ENCODE results near the gene LMO1.

Gene LMO1

DNA sequence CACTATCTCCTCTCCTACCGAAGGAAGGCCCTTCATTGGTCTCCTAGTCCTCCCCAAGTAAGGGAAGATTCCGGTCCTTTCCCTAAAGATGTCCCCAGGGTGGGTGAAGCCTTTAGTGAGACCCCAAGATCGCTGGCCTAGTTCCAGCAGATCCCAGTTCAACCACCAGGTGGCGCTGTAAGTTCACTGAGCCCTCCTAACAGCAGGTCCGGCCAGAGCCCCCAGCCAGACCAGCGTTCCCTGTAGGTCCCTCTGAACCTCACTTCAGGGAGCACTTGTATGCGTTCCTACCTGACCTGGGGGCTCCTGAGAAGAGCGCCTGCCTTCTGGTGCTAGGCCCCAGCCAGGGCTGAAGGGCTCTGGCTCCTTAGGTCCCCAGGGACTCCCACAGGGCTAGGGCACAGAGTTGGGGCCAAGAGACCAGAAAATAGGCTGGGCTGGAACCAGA lies 38.1 kb downstream of the LMO1 start:
- DNase-seq (ENCODE audit: low spot score) = peak; percentile 93

GRCh38 chr11:8224711-8225110 lies 39.0 kb downstream of the LMO1 start:
- DNase-seq (ENCODE audit: low spot score) = no peak

GRCh38 chr11:8224161-8224591 lies 39.5 kb downstream of the LMO1 start:
- DNase-seq (ENCODE audit: low spot score) = no peak

DNA sequence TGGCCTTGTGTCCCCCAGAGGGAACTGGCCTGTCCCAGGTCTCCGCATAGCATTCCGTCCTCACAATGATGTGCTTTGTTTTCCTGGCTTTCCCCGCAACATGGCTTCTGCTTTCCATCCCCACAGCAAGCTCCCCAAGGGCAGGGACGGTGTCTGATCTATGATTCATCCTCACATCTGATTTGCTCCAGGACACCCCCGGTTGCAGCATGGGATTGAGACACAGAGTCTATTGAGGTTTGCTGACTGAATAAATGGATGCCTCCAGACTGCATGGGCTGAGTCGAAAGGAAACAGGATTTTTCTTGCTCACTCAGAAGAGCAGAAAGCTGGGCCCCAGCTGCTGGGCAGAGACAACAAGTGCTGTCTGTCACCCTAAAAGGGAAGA lies 40.2 kb downstream of the LMO1 start:
- no peak for DNase-seq (ENCODE audit: low spot score)

DNA sequence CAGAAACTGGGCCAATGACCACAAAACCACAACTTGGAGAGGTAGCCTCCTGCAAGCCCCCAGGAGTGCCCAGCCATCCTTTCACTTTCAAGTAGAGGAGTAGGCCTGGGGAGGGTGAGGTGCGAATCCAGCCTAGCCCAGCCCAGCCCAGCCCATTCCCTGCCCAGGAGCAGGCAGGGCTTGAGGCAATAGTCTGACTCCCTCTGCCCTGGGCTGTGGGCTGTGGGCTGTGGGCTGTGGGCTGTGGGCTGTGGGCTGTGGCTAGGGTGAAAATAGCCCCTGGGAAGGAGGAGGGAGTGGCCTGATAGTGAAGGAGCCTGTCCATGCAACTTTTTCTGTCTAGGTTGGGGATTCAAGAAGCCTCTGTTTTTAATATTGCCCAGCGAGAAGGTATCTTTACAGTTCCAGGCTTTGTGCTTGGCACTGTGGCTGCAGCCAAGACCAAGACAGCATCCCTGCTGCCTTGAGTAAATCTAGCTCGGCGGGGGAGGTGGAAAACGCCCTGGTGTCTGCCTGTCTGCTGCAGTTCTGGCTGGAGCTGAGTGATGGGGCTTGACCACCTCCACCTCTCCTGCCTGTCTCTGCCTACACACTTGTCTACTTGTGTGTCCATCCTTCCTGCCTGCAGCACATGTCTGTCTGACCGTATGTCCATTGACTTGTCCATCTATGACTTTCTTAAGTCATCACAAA lies 40.7 kb downstream of the LMO1 start:
- no peak for DNase-seq (ENCODE audit: low spot score)

DNA sequence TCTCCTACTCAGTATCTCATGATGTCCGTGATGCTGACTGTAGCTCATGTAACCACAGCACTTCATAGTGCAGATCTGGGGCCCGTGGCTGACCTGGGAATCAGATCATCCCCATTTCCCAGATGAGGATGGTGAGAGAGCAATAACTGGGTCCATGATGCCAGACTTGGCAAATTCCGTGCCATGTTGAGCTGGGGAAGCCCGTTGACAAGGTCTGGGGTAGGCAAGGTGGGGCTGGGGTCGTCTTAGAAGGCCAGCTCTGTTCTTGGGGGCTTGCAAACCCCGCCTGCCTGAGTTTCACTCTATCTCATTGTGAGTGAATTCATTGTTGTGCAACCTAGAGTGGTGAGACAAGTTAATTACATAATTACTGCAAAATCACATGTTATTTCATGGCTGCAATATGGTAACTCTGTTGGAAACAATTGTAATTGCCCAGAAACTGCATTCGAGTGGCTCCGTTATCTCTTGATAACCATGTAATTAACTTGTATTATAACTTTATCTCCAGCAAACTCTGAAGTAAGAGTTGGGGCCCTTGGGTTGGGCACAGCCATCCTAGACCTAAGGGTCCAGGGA lies 41.7 kb downstream of the LMO1 start:
- DNase-seq (ENCODE audit: low spot score) = no peak

GRCh38 chr11:8221046-8221723 lies 42.5 kb downstream of the LMO1 start:
- no peak for DNase-seq (ENCODE audit: low spot score)

GRCh38 chr11:8220261-8221045 lies 43.2 kb downstream of the LMO1 start:
- DNase-seq (ENCODE audit: low spot score) = no peak

DNA sequence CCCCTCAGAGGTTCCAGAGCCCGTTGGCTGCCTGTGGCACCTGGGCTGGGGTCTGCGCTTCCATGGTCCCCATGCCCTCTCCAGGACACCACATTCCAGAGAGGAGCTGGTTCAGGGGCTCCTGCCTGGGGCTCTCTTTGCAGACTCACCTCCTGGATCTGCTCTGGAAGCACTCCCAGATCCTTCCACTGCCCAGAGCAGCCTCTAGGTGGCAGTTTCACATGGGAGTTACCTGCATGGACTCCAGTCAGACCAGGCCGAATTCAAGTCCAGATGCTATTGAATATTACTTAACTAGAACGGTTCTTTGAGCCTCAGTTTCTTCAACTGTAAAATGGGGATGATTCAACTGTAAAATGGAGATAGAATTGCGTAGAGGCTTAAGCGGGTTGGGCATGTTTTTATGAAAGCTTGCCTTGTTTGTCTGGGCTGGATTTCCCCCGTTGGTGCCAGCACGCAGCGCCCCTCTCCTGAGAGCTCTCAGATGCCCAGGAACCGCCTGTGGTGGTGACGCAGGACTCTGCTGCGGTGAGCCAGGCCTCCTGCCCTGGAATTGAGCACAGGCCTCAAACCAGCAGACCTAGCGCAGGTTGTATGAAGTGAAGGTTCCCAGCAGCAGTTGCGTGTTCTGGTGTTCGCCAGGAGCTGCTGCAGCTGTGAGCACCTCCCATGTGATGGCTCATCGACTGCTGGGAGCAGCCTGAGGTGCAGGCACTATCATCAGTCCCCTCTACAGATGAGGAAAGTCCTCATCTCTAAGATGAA lies 44.2 kb downstream of the LMO1 start:
- DNase-seq (ENCODE audit: low spot score) = peak; percentile 89

DNA sequence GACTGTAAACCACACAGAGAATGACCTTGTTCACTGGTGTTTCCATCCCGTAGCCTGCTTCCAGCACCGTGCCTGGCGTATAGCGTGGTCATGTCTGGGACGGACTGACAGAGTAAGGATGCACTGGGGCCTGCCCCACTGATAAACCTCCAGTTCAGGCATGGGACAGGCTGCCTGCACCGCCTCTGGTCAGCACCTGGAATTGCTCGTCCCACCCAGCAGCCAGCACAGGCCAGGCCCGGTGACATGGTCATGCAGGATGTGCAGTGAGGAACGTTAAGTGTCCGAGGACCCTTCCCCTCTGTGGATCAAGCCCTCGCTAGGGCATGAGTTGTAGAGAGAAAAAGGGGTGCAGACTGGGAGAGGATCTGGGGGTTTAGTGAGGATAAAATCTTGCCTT lies 44.8 kb downstream of the LMO1 start:
- peak; percentile 43 for DNase-seq (ENCODE audit: low spot score)

GRCh38 chr11:8218409-8218808 lies 45.3 kb downstream of the LMO1 start:
- DNase-seq (ENCODE audit: low spot score) = no peak

- no peak for DNase-seq (ENCODE audit: low spot score)
Observed at GRCh38 chr11:8217926-8218325, 45.8 kb downstream of the LMO1 start.

DNA sequence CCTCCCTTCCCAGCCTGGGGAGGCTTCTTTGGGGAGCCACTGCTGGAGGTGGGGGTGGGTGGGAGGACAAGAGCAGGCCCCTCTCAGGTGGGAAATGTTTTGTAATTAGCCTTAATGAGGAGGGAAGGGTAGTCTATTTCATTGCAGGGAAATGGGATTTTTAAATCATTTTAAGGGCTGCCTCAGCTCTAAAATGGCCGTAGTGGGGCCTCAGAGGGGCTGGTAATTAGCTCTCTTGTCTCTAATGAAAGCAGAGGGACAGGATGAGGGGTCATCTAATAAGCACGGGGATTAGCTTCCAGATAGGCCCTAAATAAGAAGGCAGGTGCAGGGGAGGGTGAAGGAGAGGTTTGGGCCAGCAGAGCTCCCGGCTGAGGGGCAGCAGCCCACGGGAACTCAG lies 46.5 kb downstream of the LMO1 start:
- no peak for DNase-seq (ENCODE audit: low spot score)

GRCh38 chr11:8213376-8213775 lies 50.3 kb downstream of the LMO1 start:
- DNase-seq (ENCODE audit: low spot score) = no peak

GRCh38 chr11:8209208-8209807 lies 54.4 kb downstream of the LMO1 start:
- DNase-seq (ENCODE audit: low spot score) = no peak

DNA sequence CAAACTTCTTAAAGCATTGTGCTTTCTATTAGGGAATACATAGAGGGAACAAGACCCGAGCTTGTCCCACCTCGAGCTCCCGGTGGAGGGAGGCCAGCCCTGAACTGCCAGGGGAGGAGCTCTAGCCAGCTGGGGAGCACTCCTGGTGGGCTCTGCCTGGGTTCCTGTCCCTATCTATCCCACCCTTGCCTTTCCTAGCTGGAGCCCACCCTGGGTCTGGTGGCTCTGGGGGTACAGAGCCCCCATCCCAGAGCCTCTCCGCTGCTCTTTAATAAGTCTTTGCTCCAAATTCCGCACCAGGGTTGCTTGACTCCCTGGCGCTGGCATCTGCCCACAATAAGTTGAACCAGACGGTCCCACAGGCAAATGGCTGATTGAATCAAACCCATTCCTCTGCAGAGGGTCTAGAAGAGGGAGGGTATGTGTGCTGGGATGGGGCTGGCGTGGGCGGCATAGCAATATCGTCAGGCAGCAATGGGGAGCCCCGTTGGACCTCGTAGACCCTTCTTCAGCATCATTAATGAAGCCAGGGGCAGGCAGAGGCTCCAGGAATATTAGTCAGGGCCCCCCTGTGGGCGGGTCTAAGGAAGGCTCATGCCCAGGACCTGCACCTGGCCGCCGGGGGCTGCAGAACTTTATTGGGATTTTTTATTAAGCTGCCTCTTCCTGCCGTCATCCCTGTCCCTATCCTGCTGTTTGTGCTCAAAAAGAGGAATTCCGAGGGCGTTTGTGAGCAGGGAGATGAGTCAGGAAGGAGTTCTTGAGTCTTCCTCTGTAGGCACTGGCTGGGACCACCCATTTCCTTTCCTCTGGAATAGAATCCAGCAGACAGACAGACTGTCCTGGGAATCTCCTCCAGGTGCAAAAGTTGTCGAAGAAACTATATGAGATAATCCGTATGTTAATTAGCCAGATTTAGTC lies 56.3 kb downstream of the LMO1 start:
- DNase-seq (ENCODE audit: low spot score) = no peak

DNA sequence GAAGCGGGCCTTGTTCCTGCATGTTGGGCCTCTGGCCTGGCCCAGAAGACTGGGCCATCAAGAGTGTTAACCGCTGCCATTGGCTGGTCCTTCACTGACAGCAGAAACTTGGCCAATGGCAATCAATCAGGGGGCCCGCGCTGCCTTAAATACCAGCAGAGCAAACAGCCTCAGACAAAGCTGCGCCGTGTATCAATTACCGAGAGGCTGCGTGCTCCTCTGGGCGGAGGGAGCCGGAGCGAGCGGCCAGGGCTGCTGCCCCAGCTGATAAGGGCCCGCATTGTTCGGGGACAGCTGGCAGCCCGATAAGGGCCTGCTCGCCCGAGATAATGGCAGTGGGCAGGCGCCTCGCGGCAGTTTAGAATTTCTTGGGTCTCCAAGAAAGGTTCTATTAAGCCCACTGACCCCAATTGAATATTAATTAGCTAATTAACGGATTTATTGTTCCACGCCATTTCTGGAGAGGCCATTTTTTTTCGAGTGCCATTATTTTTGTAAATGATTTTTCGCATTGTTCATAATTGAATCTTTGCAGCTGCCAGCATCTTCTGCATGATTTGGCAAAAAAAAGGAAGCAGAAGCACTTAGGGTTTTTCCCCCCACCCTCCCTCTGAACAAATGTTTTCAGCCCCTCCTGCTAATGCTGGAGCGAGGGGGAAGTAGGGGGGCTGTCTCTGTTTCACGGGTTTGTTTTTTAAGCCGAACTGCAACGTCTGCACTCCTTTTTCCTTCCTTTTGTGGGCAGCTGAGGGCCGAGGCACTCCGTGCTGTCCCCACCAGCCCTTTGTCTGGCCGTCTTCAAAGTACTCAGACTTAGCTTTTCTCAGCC lies 57.2 kb downstream of the LMO1 start:
- DNase-seq (ENCODE audit: low spot score) = no peak

DNA sequence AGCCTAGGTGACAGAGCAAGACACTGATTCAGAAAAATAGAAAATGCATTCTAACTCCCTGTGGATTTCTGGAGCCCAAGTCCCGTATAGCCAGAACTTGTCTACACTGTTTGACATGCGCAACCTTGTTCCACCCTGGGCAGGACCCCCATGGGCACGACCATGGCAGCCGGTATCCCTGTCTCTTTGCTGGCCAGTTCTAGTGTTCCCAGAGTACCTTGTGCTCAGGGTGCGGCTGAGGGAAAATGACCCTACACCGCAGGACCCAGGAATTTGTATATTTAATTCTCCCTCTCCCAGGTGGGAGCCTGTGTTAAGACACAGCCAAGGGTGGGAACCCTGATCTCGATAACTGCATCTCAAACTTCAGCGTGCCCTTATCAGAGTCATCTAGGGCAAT lies 58.1 kb downstream of the LMO1 start:
- no peak for DNase-seq (ENCODE audit: low spot score)

GRCh38 chr11:8204596-8204995 lies 59.1 kb downstream of the LMO1 start:
- DNase-seq (ENCODE audit: low spot score) = no peak

GRCh38 chr11:8204025-8204424 lies 59.7 kb downstream of the LMO1 start:
- no peak for DNase-seq (ENCODE audit: low spot score)
